GM21360 (cell line): Measurements from ENCODE around the gene BIN1.

Experiments
- ATAC-seq: cut with Tn5 transposase; IDR thresholded peaks from one replicate; pipeline ENCODE4 v1.9.1; 2021; ENCODE audit warnings: mild to moderate bottlenecking, moderate library complexity; ENCODE audit not compliant: unreplicated experiment

BIN1 gene

DNA sequence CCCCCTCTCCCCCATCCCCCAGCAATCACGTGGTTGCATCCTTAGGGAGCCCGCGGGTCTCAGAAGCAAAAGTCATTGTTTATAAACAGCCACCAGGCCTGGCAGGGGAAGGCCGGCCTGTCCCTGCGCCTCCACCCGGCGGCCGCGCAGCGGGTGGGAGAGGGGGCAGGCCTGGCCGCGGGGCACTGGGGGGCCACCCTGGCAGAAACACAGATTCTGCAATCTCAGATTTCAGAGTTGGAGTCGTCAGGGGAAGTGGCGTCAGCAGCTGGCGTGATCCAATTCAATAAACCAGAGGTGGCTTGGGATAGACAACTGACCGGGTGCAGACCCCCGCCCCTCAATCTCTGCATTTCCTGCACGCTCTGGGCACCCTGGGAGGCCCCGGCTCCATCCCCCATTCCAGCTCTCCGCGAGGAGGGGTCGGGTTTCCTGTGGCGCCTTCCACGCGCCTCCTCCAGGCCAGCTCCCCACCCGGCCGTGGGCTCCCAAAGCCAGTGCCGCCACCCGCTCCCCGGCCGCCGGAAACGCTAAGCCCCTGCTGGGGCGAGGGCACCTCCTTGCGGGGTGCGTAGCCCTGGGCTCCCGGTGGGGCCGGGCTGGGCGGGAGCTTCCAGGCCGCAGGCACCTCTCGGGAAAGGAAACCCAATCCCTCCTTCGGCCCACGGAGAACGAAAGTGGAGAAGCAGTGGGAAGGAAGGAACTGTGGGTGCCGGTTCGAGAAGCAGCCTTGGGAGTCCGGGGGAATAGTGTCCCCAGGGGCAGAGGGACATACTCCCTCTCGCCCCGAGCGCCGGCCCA is 1.1 kb downstream of the BIN1 start:
- no peak for ATAC-seq

DNA sequence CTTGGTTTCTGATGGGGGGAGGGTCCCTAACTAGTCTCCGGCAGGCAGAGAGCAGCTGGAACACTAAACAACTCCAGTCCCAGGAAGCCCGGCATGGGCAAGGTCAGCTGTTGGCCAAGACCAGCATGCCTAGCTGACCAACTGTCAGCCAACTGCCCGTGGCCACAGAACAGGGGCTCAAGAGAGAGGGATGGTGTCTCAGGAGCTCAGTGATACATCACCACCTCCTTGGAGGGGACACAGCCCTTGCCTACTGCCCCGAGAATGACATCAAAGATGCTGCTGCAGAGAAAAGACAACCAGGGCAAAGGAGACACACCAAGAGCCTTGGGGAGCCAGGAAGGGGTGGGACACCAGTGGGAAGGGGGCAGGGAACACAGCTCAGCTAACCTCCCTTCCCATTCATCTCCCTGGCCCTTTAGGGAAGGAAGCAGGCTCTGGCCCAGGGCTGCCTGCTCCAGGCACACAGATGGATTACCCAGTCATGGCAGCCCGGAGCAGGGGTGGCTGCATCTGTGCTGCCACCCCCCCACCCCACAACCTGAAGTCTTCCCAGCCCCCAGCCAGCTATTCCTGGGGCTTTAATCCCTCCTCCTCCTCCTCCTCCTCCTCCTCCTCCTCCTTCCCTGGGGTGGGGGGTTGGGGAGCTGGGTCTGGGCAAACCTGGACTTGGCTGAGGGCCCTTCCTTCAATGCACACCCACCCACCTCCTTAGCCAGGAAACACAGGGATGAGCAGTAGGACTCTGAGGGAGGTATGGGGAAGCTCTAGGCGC is 1.9 kb downstream of the BIN1 start:
- no peak for ATAC-seq

DNA sequence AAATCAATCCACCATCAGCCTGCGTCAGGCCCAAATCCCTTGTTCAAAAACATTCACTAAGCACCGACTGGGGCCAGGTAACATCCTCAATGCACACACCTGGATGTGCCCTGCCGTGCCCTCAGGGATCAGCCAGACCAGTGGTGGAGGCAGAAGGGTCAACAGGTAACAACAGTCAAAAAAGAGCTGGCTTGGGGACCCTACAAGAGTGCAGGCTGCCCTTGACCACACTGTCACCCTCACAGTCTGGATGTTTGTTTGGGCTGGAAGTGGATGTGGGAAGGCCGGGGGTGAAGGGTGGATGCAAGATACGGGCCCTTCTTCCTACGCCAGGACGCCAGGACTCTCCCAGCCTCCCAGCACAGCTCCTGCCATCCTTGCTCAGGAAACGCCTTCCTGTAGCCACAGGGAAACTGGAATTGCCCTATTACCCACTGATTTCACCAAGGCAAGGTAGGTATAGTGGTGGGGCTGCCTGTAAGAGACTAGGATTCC is 2.7 kb downstream of the BIN1 start:
- no peak for ATAC-seq

DNA sequence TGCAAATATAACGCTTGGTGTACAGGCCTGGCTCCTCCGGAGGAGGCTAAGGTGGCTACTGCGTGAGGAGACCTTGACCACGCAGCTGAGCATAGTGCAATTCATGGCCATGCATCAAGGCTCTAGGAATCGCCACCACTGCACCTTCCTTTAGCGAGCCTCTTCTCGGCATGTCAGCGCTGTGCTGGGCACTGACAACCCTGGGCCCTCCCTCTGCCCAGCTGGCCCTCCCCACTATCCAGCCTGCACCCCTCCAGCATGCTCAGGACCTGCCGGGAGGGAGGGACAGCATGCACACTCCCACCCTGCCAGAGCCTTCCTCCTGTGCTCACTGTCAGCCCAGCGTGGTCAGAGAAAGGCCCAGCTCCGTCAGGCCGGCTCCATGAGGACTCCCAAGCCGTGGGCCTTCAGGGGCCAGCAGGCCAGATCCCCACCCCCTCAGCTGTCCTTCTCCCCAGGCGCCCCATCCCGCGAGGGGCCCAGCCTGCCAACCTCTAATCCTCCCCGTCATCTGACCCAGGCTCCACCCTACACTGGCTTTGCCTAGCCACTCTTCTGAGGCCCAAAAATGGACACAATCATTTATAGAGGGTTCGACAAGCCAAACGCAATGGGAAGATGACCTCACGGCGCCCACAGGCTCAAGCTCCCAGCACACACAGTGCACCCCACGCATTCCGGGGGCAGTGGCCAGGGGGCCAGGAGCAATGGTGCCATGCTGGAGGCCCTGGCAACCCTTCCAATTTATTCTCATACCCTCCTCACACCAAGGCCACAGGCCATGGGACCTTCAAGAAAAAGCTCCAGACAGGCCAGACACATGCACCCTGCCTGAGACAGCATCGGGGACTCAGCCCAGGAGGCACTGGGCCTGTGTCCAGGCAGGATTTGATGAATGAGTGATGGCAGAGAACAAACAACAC is 3.5 kb downstream of the BIN1 start:
- no peak for ATAC-seq

DNA sequence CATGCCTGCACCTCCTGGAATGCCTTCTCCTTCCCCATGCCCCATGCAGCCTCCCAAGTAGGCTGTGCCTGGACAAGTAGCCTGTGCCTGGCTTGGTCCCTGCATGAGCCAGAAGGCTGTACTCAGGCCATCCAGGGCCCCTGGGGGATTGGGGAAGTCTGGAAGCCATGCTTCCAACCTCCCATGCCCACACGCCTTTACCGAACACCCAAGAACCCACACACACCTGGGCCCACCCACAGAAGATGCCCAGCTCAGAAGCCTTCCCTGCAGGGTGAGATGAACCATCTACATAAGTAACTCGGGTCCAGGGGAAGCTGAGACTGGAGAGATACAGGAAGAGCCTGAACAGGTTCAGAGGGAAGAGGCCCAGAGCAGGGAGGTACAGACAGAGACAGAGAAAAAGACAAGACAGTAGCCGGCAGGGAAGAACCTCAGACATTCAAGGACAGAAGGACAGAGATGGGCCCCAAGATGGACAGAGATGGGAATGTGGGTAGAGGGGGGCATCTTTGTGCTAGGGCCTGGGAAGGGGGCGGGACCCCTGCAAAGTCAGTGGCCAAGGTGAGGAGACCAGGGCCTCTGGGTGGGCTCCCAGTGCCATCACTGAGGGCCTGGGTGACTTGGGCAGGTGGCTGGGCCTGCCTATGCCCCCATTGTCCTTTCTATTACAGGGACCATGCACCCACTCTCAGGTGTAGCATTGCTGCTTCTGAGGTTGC is 4.3 kb downstream of the BIN1 start:
- no peak for ATAC-seq

DNA sequence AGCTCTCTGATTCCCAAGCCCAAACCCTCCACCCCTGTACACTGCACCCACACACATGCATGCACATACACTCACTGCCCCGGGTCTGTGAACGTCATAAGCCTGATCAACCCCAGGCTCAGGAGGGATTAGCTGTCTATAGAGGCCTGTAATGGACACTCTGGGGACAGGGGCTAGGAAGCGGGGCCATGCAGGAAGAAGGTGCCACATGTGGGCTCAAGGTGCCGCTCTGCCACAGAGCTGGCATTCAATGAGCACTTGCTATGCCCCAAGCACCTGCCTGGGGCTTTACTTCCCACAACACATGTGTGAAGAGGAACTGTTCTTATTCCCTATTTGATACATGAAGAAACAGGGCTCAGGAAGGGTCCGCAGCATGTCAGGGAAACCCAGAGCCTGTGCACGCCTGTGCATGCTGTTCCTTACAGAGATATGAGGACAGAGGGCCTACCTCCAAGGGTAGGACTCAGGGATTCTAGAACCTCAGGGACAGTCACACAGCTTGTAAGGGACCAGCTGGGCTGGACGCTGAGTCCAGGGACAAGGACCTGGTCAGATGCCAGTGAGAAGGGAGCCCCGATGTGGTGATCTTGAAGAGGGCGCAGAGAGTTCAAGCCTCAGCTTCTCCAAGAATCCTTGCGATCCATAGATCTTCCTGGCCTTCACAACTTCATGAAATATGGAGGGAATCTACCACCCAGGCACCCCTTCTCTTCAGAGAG is 5.0 kb downstream of the BIN1 start:
- no peak for ATAC-seq

DNA sequence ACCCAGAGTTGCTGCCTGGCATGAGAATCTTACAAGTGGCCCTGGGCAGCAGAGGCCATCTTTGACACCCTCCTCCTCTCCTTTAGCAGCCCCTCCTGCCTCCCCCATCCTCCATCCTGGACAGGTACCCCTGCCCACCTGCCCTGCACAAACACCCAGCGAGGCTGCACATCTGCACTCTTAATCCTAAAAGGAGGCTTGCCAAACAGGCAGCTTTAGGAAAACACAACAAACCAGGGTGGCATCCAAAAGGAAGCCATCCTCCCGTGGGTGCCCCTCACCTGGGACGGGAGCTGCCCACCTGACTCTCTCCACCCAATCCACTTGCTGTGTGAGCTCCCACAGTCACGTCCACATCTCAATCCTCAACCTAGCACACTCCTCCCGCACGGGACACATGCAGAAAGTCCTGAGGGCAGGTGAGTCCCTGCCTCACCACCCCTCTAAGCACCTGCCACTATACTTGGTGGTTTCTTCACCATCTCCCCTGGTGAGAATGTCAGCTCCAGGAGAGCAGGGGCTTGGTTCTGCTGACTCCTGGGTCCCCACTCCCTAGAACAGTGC is 5.8 kb downstream of the BIN1 start:
- no peak for ATAC-seq

DNA sequence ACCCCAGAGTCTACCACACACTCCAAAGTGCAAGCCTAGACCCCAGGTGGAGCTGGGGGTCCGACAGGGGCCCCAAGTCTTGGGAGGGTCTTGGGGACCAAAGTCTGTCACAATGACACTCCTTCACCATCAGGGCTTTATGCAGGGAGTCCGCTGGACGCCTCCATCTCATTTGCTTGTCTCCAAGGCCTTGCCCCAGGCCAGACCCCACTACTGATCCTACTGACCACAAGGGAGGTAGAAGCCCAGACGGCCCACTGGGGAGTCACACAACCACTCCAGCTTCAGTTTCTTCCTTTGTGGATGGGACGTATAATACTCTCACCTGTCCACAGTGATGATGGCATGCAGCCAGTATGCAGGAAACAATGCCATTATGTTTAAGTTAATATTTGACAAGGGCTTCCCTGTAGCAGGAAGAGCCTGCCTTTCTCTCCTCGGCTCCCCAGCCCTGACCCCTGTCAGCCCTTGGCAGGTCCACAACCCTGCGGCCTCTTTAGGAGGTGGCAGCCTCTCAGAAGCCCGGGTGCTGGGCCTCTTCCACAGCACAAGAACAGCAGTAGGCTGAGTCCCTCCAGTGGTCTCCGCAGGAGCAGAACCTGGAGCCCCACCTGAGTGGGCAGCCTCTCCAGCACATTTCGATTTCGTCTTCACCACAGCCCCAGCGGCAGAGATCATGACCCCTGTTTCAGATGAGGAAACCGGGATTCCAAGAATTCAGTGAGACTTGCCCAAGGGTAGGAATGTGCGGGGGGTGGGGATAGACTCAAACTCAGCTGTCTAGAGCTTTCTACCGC is 6.5 kb downstream of the BIN1 start:
- no peak for ATAC-seq

DNA sequence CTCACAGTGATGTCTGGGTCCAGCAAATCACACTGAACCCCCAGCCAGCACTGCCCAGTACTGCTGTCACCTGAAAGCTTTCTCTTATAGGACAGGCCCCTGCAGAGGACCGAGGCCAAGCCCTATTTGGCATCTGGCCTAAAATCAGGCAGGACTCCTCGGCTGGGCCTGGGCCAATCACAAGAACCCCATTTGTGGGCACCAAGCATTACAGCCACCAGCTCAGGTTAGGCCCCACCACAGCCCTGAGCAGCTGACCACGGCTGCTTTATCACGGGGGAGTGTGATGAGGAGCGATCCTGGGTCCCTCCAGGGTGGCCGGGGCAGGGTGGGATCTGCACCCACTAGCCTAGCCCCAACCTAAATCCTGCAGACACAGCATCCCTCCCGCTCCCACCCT is 8.2 kb downstream of the BIN1 start:
- ATAC-seq, result no peak

DNA sequence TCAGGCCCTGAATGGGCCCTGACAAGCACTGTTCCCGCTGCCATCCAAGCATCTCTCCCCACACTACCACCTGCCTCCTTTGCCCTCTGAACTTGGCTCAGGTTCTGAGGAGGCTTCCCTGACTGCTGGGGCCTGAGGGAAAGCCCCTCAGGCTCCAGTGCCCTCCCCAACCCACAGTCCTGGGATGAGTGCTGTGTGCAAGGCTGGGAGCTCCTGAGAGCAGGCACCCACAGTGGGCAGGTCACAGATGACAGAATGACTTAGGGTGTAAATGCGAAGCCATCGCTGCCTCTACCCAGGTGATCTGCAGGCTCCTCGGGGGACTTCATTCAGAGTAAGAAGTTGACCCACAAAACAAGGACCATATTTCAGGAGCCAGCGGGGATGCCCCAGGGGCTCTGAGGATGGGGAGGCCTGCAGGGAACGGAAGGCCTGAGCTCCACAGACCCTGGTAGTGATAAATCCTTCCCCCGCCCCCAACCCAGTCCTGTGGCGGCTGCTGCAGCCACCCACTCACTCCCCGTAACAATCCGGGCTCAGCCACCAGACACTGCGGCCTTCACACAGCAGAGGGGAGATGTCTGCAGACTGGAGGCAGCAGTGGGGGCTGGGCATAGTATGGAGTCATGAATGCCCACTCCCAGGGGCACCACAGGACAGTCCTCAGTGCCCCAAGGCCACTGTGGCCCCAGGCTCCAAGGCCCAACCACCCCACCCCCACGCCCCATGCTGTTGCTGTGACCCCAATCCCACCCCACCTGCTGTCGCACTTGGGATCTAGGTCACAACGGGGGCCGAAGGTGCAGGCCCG is 8.9 kb downstream of the BIN1 start:
- no peak for ATAC-seq

DNA sequence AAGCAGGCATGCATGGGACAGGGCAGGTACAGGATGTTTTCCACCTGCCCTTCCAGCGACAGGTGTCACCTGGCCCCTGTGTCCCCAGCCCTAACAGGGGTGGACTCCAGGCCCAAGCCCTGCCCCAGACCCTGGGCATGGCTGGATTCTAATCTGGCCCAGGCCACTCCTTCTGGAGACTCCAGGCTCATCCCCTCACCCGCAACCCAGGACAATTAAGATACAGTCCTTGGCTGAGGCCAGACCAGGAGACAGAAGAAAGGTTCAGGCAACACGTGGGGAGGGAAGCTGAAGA is 9.5 kb downstream of the BIN1 start:
- ATAC-seq, result no peak

DNA sequence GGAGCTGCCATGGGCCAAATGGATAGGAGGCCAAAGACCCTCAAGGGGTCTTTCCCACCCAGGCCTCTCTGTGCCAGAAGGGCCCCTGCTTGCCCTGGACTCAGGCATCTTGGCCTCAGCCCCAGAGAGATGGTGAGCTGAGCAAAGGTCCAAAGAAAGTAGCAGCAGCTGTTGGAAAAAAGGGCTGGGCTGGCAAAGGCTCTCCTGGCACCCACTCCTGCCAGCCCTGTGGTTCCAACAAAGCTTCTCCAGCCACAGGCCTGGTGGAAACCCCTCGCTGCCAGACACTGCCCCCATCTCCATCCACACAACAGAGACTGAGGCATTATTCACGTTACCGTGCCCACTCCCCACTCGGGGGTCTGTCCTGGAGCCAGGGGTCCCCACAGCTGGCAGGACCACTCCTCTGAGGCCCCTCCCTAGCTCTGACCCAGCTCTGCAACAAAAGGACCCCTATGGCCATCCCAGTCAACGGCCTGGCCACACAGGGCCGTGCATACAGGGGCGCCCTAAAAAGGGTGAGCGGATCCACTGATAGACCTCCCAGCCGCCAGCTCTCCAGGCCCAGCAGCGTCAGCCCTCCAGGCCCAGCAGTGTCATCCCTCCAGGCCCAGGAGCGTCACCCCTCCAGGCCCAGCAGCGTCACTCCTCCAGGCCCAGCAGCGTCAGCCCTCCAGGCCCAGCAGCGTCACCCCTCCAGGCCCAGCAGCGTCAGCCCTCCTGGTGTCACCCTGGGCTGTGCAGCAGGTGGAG is 10.1 kb downstream of the BIN1 start:
- no peak for ATAC-seq

DNA sequence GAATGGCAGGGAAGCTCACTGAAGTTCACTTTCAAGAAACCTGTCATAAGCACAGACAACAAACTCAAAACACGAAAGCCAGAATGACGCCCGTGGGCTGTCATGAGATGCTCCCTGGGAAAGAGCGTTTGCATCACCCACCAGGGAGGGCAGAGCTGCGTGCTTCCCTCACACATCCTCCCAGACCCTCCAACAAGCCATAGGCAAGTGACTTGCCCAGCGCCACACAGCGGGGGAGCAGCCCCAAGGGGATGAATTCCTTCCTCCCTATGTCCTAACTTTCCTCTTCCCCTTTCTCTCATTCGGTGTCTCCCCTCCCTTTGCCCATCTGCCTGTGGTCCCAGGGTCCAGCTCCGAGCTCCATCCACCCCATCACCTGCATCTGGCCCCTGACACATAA is 10.7 kb downstream of the BIN1 start:
- ATAC-seq, result no peak

DNA sequence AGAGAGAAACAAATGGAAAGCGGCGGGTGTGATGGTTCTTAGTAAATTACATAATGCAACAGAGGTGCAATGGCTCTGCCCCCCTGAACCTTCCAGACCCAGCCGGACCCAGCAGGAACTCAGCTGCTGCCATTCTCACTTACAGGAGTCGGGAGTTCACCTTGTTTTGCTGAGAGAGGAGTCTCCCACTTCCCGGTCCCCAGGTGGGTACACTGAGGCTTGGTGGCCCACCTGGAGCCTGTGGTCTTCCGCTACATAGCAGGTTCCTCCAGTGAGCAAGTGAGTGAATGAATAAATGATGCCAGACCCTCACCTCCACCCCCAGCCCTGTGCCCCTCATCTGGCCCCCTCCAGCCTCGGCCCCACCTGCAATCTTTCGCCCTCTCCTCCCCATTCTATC is 11.2 kb downstream of the BIN1 start:
- ATAC-seq, result no peak

DNA sequence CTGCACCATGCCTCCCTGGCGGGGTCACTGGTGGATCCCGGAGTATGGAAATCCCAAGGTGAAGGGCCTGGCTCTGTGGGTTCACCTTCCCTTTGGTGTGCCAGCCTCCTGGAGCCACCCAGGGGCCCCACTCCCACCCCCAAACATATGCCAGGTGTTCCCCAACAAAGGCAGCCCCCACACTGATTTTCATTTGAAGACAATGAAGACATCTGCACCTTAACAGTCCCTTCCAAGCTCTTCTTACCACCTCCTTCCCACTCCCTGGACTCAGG is 11.7 kb downstream of the BIN1 start:
- no peak for ATAC-seq

DNA sequence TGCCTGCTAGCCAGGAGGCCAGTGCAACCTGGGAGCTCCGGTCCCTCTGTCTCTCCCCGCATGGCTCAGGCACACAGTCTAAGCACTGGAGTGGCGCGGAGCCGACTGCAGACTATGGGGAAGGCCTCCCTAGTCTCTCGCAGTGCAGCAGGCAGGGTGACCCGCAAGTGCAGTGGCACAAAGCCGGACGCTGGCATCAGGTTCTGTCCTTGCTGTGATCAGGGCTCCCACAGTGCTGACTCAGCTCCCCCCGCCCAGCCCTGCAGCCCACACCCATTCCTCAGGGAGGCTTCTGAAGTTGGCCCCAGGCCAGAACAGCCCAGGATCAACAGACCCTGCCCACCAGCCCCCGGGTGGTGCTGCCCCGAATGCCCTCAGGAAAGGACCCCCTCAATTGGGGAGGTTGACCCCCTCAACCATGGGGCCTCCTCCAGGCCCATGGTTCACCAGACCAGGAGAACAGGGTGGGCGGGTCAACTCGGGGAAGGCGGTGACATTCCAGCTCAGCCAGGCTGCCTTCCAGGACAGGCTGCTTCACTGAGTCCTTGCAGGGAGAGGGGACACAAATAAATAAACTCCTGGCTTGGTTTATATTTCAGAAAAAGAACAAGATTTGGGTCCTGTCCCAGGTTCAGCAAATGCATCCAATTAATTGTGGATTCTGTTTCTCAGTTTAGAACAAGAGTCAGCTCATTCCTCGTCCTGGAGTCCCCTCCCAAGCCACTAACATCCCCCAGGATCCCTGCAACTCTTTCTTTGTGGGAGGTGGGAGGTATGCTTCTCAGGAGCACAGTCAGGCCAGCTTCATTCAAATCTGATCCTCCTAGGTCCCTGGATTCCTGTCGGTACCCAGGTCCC is 12.2 kb downstream of the BIN1 start:
- no peak for ATAC-seq
